Tibial nerve (tissue), 4 donors: ENCODE data around the gene SLC25A10. TPM values are rescaled to one million over a fixed set of nuclear protein-coding genes. Genes with fewer than 3 reads are reported as not detected.

ENCODE experiments used
- DNase-seq, 2 donors: peaks; one replicate each; pipeline ENCODE4 v3.0.0-alpha.2; 2019; ENCODE audit warnings: low spot score in 2 of 2
- H3K27ac ChIP-seq, 4 donors: fragments of 200-600 bp; sonication (generic) in 3 of 4; one replicate each; pipeline ENCODE4 v1.5.1; 2017 to 2019; ENCODE audit warnings: mild to moderate bottlenecking in 1 of 4
- H3K27me3 ChIP-seq, 2 donors: fragments of 200-600 bp; sonication (generic) in 1 of 2; one replicate each; pipeline versions ENCODE4 v1.5.1 to v1.6.0; 2017 to 2019
- H3K36me3 ChIP-seq, 3 donors: fragments of 200-600 bp; sonication (generic); one replicate each; pipeline ENCODE4 v1.5.1; 2018 to 2019
- H3K4me1 ChIP-seq, 4 donors: fragments of 200-600 bp; sonication (generic) in 3 of 4; one replicate each; pipeline ENCODE4 v1.5.1; 2017 to 2019
- H3K4me3 ChIP-seq, 4 donors: fragments of 200-600 bp; sonication (generic) in 3 of 4; one replicate each; pipeline ENCODE4 v1.5.1; 2017 to 2019; ENCODE audit warnings: mild to moderate bottlenecking in 1 of 4, moderate library complexity in 1 of 4
- H3K9me3 ChIP-seq, 4 donors: fragments of 200-600 bp; sonication (generic) in 3 of 4; one replicate each; pipeline ENCODE4 v1.5.1; 2017 to 2019
- EP300 ChIP-seq, 2 donors: sonication (generic); formaldehyde crosslinking; IDR thresholded peaks; one replicate each; pipeline ENCODE4 v1.6.1; 2017; ENCODE audit warnings: antibody characterized with exemption in 2 of 2, mild to moderate bottlenecking in 1 of 2
- POLR2A ChIP-seq, 2 donors: fragments of 450-650 bp; IDR thresholded peaks; one replicate each; pipeline ENCODE4 v1.6.1; 2017; ENCODE audit warnings: antibody characterized with exemption in 2 of 2, mild to moderate bottlenecking in 2 of 2, moderate library complexity in 2 of 2
- WGBS, 2 donors: methylation state at CpG; one replicate each; pipeline ENCODE4 v1.1.5; 2018; 5-methylcytosine and 5-hydroxymethylcytosine counted together
- total RNA-seq, 4 donors: library from RNA; depleted of rRNA; stranded (reverse); fragments of >200 nt; gene quantifications; one replicate each; pipeline ENCODE4 v1.1.0, GENCODE V29; 2016
- TF ChIP-seq, protein P1 (sequence below), 5 experiments: fragments of 200-600 bp in 3 of 5; fragments of 450-650 bp in 2 of 5; sonication (generic) in 3 of 5; IDR thresholded peaks; one replicate each; pipeline ENCODE4 v1.5.1; 2016 to 2019; ENCODE audit warnings: antibody characterized with exemption in 5 of 5, mild to moderate bottlenecking in 3 of 5, moderate library complexity in 2 of 5

Gene SLC25A10, protein sequence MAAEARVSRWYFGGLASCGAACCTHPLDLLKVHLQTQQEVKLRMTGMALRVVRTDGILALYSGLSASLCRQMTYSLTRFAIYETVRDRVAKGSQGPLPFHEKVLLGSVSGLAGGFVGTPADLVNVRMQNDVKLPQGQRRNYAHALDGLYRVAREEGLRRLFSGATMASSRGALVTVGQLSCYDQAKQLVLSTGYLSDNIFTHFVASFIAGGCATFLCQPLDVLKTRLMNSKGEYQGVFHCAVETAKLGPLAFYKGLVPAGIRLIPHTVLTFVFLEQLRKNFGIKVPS
- 10 to 100 TPM; 10.8 to 32.1 (median 22.6) TPM for total RNA-seq

GRCh38 chr17:81711814-81712467, at the start of gene SLC25A10:
Gene SLC25A10 (plus strand): TSS chr17:81712284. CDS start chr17:81712427, 143 bp downstream.
- peak within 1 kb of the TSS; percentile 49 to 88 (median 82) for H3K27ac ChIP-seq
- DNase-seq: peak; percentile 44 to 60
- peak within 1 kb of the TSS; percentile 63 to 90 (median 84) for H3K4me3 ChIP-seq
- no peaks in the 10 kb centered on the region for H3K27me3 ChIP-seq
- peaks cover 0 to 51% (median 36%) of the 10 kb centered on the region in 4 donors for H3K4me1 ChIP-seq
- H3K36me3 ChIP-seq: peaks cover 0 to 42% (median 0%) of the 10 kb centered on the region in 3 donors
- 0% methylated on average over 24 to 32 of the region's 89 CpGs for WGBS, 2 donors
- TF ChIP-seq EP300 (IDR thresholded peaks at IDR 0.05) (no peak), POLR2A (IDR thresholded peaks at IDR 0.05) (peak in 1 of 2 donors; percentile 38)
- TF ChIP-seq, protein P1, sequence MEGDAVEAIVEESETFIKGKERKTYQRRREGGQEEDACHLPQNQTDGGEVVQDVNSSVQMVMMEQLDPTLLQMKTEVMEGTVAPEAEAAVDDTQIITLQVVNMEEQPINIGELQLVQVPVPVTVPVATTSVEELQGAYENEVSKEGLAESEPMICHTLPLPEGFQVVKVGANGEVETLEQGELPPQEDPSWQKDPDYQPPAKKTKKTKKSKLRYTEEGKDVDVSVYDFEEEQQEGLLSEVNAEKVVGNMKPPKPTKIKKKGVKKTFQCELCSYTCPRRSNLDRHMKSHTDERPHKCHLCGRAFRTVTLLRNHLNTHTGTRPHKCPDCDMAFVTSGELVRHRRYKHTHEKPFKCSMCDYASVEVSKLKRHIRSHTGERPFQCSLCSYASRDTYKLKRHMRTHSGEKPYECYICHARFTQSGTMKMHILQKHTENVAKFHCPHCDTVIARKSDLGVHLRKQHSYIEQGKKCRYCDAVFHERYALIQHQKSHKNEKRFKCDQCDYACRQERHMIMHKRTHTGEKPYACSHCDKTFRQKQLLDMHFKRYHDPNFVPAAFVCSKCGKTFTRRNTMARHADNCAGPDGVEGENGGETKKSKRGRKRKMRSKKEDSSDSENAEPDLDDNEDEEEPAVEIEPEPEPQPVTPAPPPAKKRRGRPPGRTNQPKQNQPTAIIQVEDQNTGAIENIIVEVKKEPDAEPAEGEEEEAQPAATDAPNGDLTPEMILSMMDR (IDR thresholded peaks at IDR 0.05): peak in 4 of 5 experiments; percentile 14 to 75 (median 55)
- H3K9me3 ChIP-seq: no peaks in the 10 kb centered on the region

GRCh38 chr17:81664051-81664470, 48.0 kb upstream of the SLC25A10 start:
- H3K27me3 ChIP-seq: no peaks in the 10 kb centered on the region
- H3K4me3 ChIP-seq: no peak overlapping the region
- peaks cover 0 to 30% (median 12%) of the 10 kb centered on the region in 4 donors for H3K4me1 ChIP-seq
- no peak overlapping the region for H3K27ac ChIP-seq
- peaks cover 0 to 13% (median 0%) of the 10 kb centered on the region in 3 donors for H3K36me3 ChIP-seq
- DNase-seq: no peak
- WGBS, 2 donors: 69 to 83% methylated on average over 7 of the region's 7 CpGs
- TF ChIP-seq, protein P1 (IDR thresholded peaks at IDR 0.05): no peak
- H3K9me3 ChIP-seq: no peaks in the 10 kb centered on the region

- 54 to 66% methylated on average over 18 to 29 of the region's 30 CpGs for WGBS, 2 donors
- peaks cover 0 to 26% (median 9%) of the 10 kb centered on the region in 3 donors for H3K36me3 ChIP-seq
- DNase-seq: no peak
These were observed 46.6 kb upstream of the SLC25A10 start for GRCh38 chr17:81665205-81666091.

DNA sequence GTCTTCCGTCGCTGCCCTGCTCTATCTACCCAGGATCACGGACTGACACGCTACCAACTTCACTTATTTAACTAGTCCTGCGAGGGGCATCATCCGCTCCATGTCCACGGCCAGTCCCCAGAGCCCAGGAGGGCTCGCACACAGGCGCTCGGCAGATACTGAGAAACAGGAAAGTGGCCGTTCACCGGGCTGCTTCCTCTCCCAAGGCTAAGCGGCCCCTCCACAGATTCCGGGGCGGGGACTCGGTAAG, 46.1 kb upstream of the SLC25A10 start:
- 0% methylated on average over 14 to 16 of the region's 16 CpGs for WGBS, 2 donors
- DNase-seq: no peak
- Histone ChIP-seq H3K4me1 (peaks cover 0 to 30% (median 12%) of the 10 kb centered on the region in 4 donors), H3K27ac (peak overlapping the region; percentile 44 to 94 (median 92)), H3K9me3 (no peaks in the 10 kb centered on the region), H3K4me3 (peak overlapping the region; percentile 69 to 100 (median 100)), H3K27me3 (no peaks in the 10 kb centered on the region), H3K36me3 (peaks cover 0 to 31% (median 14%) of the 10 kb centered on the region in 3 donors)
- TF ChIP-seq, protein P1 (IDR thresholded peaks at IDR 0.05): no peak

More at GRCh38 chr17:81665205-81666091, 46.6 kb upstream of the SLC25A10 start:
- peaks cover 0 to 30% (median 12%) of the 10 kb centered on the region in 4 donors for H3K4me1 ChIP-seq
- H3K9me3 ChIP-seq: no peaks in the 10 kb centered on the region
- peak overlapping the region; percentile 69 to 100 (median 100) for H3K4me3 ChIP-seq
- TF ChIP-seq EP300 (IDR thresholded peaks at IDR 0.05) (no peak), POLR2A (IDR thresholded peaks at IDR 0.05) (no peak)
- TF ChIP-seq, protein P1 (IDR thresholded peaks at IDR 0.05): no peak
- H3K27ac ChIP-seq: peak overlapping the region in 3 of 4 donors; percentile 91 to 94 (median 93)
- H3K27me3 ChIP-seq: no peaks in the 10 kb centered on the region
